ENCODE measurements around the gene PDE8A. TPM values are rescaled to one million over a fixed set of nuclear protein-coding genes. Genes with fewer than 3 reads are reported as not detected.

Gene PDE8A
- total RNA-seq, 1 experiment from 2014 or later: 40.0 TPM

DNA sequence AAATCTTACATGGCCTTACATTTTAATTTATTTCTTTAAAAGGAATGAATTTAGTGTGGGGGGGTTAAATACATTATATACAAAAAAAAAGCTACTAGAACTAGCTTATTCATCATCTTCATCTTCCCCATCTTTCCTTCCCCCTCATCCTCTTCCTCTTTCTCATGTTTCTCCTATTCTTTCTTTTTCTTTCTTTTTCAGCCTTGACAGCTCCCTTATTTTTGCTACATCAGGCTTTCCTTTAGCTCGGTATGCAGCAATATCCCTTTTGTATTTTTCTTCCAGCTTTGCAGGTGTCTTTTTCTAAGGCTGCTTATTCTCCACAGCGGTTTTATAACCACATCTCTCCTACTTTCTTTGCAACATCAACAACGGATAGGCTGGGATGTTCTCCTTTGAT is 41.3 kb upstream of the PDE8A start:
- no peak overlapping the region for H3K4me3 ChIP-seq (ENCODE audit: low read depth in 2 of 2, low read length in 2 of 2)
- H3K9me3 ChIP-seq (ENCODE audit: control insufficient read depth, insufficient read depth, low read depth, low read length): no peaks in the 10 kb centered on the region; the same call in 1 of the 2 replicates
- no TSS peak for BruUV-seq (replicated peaks)
- H3K4me1 ChIP-seq (ENCODE audit: control insufficient read depth, insufficient read depth, low read length): no peaks in the 10 kb centered on the region
- in situ Hi-C loops (cut with HindIII; ENCODE audit: low pct_unique_long_range_greater_than_20kb, low sequenced_read_pairs): no loop called here
- no peak for TF ChIP-seq TCF7L2 (IDR thresholded peaks at IDR 0.05; ENCODE audit: low read depth, low read length)
- H3K27ac ChIP-seq (ENCODE audit: low read length): no peak overlapping the region
- intact Hi-C loops (cut with micrococcal nuclease; ENCODE audit: unreplicated experiment): no loop called here
- no peaks in the 10 kb centered on the region for H3K36me3 ChIP-seq (ENCODE audit: control insufficient read depth, insufficient read depth, low read length)
- ChIA-PET POLR2A (no interaction called here), CTCF (interaction anchor here (1.5 kb wide), 1 partner anchor 12 kb away, joined by 4 read pairs; no protein-coding TSS in a partner anchor)
- ATAC-seq: no peak
- H3K27me3 ChIP-seq (ENCODE audit: control insufficient read depth, insufficient read depth, low read length): no peaks in the 10 kb centered on the region
- no peak for DNase-seq (ENCODE audit: low read depth, low spot score)

DNA sequence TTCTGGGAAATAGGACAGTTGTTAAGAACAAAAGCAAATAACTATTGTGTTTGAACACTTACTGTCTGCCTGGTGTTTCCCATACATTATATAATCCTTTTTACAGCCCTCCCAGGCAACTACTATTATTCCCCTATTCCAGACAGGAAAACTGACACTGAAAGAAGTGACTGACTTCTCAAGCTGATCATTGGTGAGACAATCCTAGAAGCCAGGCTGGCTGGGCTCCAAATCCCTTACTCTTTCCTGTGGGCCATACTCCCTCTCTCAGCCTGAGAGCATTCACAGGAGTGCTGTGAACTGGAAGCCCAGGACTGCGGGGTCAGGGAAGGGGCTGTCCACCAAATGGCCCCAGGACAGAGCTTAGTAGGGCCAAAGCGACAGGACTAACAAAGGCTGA is 39.2 kb upstream of the PDE8A start:
- in situ Hi-C loops (cut with HindIII; ENCODE audit: low pct_unique_long_range_greater_than_20kb, low sequenced_read_pairs): no loop called here
- no peak for ATAC-seq
- CTCF ChIA-PET: no interaction called here

DNA sequence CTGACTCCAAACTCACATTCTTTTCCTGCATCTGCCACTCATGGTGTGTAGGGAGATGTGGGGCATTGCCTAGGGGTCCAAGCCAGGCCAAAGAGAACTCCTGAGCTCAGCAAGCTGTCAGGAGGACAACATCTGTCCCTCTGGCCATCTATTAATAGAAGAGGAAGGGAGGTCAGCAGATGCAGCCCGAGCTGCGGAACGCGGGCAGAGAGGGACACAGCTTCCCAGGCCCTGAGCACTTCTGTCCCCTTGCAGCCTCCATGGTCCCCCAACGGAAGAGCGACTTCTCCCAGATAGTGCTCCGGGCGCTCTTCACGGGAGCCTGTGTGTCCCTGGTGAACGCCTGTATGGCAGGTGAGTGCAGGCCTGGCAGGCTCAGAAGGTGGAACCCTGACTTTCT is 37.3 kb upstream of the PDE8A start:
- H3K36me3 ChIP-seq (ENCODE audit: control insufficient read depth, insufficient read depth, low read length): no peaks in the 10 kb centered on the region
- in situ Hi-C loops (cut with HindIII; ENCODE audit: low pct_unique_long_range_greater_than_20kb, low sequenced_read_pairs) (no loop called here), intact Hi-C loops (cut with micrococcal nuclease; ENCODE audit: unreplicated experiment) (no loop called here)
- H3K27ac ChIP-seq (ENCODE audit: low read length): no peak overlapping the region
- no peak for DNase-seq (ENCODE audit: low read depth, low spot score)
- ATAC-seq: no peak
- no peaks in the 10 kb centered on the region for H3K27me3 ChIP-seq (ENCODE audit: control insufficient read depth, insufficient read depth, low read length)
- H3K4me1 ChIP-seq (ENCODE audit: control insufficient read depth, insufficient read depth, low read length): no peaks in the 10 kb centered on the region
- H3K4me3 ChIP-seq (ENCODE audit: low read depth in 2 of 2, low read length in 2 of 2): no peak overlapping the region
- POLR2A ChIA-PET: no interaction called here
- BruUV-seq (replicated peaks): no TSS peak
- TF ChIP-seq TCF7L2 (IDR thresholded peaks at IDR 0.05; ENCODE audit: low read depth, low read length) (no peak), POLR2AphosphoS5 (IDR thresholded peaks at IDR 0.05; ENCODE audit: low read depth, low read length) (no peak), SIN3A (IDR thresholded peaks at IDR 0.05; ENCODE audit: borderline replicate concordance, insufficient read depth, low read depth, low read length) (no peak)
- TF ChIP-seq, protein P1, sequence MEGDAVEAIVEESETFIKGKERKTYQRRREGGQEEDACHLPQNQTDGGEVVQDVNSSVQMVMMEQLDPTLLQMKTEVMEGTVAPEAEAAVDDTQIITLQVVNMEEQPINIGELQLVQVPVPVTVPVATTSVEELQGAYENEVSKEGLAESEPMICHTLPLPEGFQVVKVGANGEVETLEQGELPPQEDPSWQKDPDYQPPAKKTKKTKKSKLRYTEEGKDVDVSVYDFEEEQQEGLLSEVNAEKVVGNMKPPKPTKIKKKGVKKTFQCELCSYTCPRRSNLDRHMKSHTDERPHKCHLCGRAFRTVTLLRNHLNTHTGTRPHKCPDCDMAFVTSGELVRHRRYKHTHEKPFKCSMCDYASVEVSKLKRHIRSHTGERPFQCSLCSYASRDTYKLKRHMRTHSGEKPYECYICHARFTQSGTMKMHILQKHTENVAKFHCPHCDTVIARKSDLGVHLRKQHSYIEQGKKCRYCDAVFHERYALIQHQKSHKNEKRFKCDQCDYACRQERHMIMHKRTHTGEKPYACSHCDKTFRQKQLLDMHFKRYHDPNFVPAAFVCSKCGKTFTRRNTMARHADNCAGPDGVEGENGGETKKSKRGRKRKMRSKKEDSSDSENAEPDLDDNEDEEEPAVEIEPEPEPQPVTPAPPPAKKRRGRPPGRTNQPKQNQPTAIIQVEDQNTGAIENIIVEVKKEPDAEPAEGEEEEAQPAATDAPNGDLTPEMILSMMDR (IDR thresholded peaks at IDR 0.05): no peak
- TF ChIP-seq, protein P2, sequence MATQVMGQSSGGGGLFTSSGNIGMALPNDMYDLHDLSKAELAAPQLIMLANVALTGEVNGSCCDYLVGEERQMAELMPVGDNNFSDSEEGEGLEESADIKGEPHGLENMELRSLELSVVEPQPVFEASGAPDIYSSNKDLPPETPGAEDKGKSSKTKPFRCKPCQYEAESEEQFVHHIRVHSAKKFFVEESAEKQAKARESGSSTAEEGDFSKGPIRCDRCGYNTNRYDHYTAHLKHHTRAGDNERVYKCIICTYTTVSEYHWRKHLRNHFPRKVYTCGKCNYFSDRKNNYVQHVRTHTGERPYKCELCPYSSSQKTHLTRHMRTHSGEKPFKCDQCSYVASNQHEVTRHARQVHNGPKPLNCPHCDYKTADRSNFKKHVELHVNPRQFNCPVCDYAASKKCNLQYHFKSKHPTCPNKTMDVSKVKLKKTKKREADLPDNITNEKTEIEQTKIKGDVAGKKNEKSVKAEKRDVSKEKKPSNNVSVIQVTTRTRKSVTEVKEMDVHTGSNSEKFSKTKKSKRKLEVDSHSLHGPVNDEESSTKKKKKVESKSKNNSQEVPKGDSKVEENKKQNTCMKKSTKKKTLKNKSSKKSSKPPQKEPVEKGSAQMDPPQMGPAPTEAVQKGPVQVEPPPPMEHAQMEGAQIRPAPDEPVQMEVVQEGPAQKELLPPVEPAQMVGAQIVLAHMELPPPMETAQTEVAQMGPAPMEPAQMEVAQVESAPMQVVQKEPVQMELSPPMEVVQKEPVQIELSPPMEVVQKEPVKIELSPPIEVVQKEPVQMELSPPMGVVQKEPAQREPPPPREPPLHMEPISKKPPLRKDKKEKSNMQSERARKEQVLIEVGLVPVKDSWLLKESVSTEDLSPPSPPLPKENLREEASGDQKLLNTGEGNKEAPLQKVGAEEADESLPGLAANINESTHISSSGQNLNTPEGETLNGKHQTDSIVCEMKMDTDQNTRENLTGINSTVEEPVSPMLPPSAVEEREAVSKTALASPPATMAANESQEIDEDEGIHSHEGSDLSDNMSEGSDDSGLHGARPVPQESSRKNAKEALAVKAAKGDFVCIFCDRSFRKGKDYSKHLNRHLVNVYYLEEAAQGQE (IDR thresholded peaks at IDR 0.05; ENCODE audit: insufficient read depth in 1 of 2, low read depth in 2 of 2, low read length in 1 of 2): no peak
- no peaks in the 10 kb centered on the region; the same call in 1 of the 2 replicates for H3K9me3 ChIP-seq (ENCODE audit: control insufficient read depth, insufficient read depth, low read depth, low read length)
- CTCF ChIA-PET: no interaction called here

More for the DNA sequence above, 39.2 kb upstream of the PDE8A start:
- POLR2A ChIA-PET: no interaction called here
- H3K27me3 ChIP-seq (ENCODE audit: control insufficient read depth, insufficient read depth, low read length): no peaks in the 10 kb centered on the region
- no TSS peak for BruUV-seq (replicated peaks)
- no peak for DNase-seq (ENCODE audit: low read depth, low spot score)
- intact Hi-C loops (cut with micrococcal nuclease; ENCODE audit: unreplicated experiment): no loop called here
- no peaks in the 10 kb centered on the region for H3K4me1 ChIP-seq (ENCODE audit: control insufficient read depth, insufficient read depth, low read length)
- no peaks in the 10 kb centered on the region for H3K36me3 ChIP-seq (ENCODE audit: control insufficient read depth, insufficient read depth, low read length)
- H3K9me3 ChIP-seq (ENCODE audit: control insufficient read depth, insufficient read depth, low read depth, low read length): no peaks in the 10 kb centered on the region; the same call in 1 of the 2 replicates
- TF ChIP-seq TCF7L2 (IDR thresholded peaks at IDR 0.05; ENCODE audit: low read depth, low read length) (no peak), SIN3A (IDR thresholded peaks at IDR 0.05; ENCODE audit: borderline replicate concordance, insufficient read depth, low read depth, low read length) (no peak), POLR2AphosphoS5 (IDR thresholded peaks at IDR 0.05; ENCODE audit: low read depth, low read length) (no peak)
- TF ChIP-seq, protein P1 (IDR thresholded peaks at IDR 0.05): no peak
- TF ChIP-seq, protein P2 (IDR thresholded peaks at IDR 0.05; ENCODE audit: insufficient read depth in 1 of 2, low read depth in 2 of 2, low read length in 1 of 2): no peak
- H3K4me3 ChIP-seq (ENCODE audit: low read depth in 2 of 2, low read length in 2 of 2): no peak overlapping the region
- no peak overlapping the region for H3K27ac ChIP-seq (ENCODE audit: low read length)
